Esophagus mucosa (tissue), 1 donor: ENCODE data around the gene LTBP1. TPM values are rescaled to one million over a fixed set of nuclear protein-coding genes. Genes with fewer than 3 reads are reported as not detected.
"Not testable (repeated sequence)": the region's sequence is repeated elsewhere in the genome, so short reads cannot be mapped to it uniquely, and the experiment has no call there.

Experiments used
- ATAC-seq: fragments of 200-7000 bp; cut with Tn5 transposase; one replicate; pipeline ENCODE4 v1.9.1; 2020
- total RNA-seq: library from RNA; stranded (reverse); gene quantifications from one replicate; pipeline ENCODE4 v1.2.4, GENCODE V29; 2023
- donor health status: DM: yes; HTN: yes; CAD: no.

The LTBP1 gene
- total RNA-seq, 1 donor from 2014 or later: 33.8 TPM

DNA sequence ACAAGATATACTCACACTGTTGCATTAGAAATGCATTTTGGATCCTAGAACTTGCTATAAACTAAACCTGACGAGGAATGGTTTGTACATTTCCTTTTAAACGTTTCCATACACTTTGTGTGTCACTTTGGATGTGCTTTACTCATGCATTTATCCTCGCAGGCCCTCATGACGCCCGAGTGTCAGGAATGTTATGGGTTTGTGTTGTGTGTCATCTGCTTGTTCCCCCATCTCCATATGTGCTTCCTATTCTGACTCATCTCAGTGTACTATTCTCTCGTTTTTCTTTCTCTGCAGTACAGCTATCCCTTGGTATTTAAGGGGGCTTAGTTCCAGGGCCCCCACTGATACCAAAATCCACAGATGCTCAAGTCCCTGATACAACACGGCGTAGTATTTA, 408.2 kb downstream of the LTBP1 start:
- ATAC-seq: no peak

DNA sequence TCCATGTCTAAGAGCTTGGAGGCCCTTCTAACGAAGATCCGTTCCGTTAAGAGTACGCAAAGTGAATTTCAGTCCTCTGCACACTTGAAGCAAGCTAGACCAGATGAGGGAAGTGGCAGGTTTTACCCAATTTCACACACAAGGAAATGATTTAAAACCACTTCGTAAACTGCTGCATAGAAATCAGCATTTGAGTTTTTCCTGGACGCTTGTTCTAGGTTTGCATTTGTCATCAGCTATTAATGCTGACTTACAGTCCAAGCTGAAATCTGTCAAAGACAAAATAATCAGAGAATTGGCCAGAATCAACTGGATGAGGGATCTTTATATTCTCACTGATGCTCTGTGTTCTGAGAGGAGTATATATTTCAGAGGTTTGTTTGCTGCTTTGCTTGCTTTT, 412.1 kb downstream of the LTBP1 start:
- no peak for ATAC-seq

DNA sequence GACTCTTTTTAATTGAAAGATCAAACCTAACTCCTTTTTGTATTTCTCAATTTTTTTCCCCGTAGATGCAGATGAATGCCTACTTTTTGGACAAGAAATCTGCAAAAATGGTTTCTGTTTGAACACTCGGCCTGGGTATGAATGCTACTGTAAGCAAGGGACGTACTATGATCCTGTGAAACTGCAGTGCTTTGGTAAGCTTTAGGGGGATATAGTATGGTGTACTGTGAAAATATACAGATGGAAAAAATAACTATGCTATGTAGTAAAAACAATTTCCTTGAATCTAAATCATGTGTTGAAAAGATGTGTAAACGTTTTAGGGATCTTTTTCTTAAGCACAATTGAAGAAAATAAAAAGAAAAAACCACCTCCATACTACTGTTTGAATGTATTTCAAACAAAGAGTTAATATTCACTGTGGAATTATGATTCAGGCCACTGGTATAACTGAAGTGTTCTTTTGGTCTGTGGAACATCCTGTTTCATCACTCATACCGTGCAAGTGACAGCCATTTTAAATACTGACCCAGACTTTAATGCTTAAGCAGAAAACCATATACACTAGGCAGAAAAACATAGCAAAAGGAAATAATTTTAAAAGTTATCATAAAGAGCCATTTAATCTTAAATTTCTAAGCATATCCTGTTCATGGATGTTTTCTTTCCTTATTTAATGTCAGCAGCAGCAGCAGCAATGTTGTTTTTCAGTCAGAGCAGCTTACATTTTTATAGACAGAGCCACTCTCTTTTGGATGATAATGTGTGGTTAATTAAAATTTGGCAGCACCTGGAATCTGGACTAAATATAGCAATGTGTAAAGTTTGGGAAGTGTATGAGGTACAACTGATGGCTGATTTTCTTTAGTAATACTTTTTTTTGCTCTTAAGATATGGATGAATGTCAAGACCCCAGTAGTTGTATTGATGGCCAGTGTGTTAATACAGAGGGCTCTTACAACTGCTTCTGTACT, 416.9 kb downstream of the LTBP1 start:
- ATAC-seq: no peak

GRCh38 chr2:33365264-33365970, 418.7 kb downstream of the LTBP1 start:
- ATAC-seq: no peak

GRCh38 chr2:33366473-33366872, 419.7 kb downstream of the LTBP1 start:
- ATAC-seq: peak; percentile 32

GRCh38 chr2:33368524-33368923, 421.8 kb downstream of the LTBP1 start:
- ATAC-seq: not testable (repeated sequence)

DNA sequence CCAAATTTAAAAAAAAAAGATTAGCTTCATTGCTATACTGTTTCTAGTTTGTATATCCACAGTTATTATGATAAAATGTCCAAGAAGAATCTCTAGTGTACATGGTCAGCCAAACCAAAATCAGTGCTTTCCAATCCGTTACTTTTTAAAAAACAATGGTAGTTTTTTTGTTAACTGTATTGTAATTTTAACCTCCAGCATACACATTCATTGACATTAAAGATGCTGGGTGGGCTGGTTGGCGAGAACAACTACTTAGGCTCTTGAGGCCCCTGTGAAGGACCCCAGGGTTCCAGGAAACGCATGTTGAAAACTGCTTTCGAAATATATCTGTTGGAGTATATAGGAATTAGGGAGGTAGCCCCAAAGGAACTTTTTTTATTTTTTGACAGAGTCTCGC, 422.4 kb downstream of the LTBP1 start:
- no peak for ATAC-seq

GRCh38 chr2:33370636-33371265, 424.0 kb downstream of the LTBP1 start:
- no peak for ATAC-seq

DNA sequence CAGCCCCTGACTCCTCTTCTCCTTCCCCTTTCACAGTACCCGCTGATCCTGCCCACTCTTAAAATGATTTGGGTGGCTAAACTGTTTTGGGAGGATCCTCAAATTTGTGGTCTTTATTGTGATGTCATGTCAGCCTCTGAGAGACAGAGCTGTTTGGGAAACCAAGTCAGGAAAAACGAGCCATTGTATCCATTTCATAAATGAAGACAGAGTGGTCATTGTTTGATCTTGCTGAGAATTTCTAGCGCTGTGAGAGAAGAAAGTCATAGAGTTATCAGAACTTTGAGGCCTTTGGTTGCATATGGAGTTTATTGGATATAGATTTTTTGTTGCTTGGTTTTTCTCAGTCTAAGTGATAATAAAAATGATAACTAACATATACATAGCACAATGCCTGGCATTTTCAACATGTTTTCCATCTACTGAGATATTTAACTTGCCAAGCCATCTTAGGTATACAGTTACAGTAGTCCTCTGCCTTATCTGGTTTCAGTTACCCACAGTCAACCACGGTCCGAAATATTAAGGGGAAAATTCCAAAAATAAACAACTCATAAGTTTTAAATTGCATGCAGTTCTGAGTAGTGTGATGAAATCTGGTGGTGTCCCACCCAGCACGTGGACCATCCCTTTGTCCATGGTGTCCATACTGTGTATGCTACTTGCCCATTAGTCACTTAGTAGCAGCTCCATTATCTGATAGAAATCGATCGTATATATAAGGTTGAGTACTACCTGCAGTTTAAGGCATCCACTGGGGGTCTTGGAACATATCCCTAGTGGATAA, 424.7 kb downstream of the LTBP1 start:
- ATAC-seq: no peak

DNA sequence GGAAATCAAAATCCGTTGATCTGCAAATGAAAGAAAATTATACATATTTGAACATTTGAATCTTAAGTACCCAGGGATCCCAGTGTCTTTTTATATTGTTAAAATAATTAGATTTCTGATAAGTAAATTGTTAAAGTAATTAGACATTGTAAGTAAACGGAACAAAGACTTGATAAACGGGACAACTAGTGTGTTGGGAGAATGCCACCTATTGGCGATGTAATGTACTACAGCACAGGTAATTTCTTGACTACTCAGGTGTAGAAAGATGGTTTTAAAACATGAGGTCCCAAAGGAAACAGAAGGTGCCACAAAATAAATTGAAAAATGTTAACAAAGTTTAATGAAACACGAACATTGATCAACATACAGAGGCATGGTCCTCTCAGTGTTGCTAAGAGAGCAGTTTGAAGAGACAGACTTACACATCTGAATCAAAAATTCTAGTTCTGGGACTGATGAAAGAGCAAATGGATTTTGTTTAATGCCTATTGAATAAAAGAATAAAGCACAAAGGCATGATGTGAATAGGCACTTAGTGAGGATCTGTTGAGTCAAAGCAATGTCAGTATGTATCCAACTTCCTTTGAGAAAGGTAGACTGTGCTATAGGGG, 426.3 kb downstream of the LTBP1 start:
- no peak for ATAC-seq

DNA sequence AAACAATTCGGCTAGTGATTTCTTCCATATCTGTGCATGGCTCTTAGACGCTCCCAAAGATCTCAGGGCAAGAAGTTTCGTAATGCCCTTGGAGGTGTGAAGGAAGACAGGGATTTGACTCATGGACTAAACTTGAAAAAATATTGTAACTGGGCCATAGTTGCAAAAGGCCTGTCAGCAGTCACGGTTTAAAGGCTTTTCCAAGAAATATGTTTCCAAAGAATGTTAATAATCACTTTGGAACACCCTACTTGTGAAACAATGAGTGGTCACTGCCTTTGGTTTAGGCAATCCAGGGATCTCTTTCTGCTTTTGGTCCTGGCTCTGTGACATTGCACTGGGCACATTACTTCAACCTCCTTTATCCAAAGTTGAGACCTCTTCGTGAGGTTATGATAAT, 427.2 kb downstream of the LTBP1 start:
- no peak for ATAC-seq

DNA sequence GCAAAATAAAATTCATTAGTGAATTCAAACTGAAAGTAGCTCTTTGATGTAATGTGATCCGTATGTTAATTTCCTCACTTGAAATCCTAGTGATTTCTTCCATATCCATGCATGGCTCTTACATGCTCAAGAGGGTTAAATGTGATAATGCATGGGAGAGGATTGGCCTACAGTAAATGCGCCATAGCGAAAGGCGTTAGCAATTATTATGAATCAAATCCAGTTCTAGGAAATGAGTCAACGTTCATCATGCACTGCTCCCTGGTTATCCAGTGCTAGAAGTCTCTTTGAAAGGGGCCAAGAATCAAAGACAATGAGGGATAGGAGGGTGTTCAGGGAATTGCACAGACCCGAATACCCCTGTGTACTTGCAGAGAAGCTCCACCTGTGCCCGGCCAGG, 428.3 kb downstream of the LTBP1 start:
- ATAC-seq: peak; percentile 79

DNA sequence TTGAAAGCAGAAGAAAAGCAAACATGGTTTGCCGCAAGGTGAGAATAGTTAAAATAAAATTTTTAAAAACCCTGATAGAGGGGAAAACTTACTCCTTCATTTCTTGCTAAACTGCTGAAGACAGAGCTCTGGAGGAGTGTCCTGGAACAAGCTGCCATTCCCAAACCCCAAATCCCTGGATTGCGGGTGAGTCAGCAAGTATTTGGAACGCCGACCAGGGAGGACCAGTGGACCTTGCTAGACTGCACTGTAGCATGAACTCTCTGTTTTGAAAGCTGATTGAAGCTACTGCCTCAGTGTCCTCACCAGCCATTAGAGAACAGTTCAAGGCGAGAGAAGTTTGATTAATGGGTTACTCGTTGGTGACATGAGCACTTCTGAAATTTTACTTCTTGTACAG, 430.3 kb downstream of the LTBP1 start:
- ATAC-seq: no peak

DNA sequence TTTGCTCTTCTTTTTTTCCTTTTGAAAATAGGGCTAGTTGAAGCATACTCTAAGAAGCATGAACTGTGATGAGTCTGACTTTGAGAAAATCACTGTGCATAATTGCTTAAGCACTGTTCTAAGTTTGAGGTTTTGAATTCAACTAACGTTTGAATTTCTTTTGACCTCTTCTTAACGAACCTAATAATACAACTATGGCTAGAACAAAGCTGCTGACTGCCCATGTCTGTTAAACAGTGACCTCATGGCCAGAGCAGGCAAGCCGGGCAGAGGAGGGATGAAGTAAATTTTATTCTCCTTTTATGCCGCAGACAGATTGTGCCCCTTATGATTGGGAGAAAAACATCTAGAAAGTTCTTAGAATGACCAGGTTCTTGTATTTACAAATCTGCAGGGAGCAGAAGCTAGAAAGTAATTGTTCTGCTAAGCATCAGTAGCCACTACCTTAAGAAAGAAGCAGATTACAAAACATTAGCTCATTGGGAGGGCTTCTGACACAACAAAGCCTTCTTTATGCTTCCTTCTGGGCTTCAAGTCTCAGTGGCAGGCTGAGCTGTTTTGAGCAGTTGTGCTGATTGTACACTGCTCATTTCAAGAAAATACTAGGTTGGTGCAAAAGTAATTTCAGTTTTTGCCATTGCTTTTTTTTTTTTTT, 431.9 kb downstream of the LTBP1 start:
- no peak for ATAC-seq

- ATAC-seq: no peak
Observed at GRCh38 chr2:33380001-33380609, 433.4 kb downstream of the LTBP1 start.

- no peak for ATAC-seq
Observed at GRCh38 chr2:33380719-33381118, 434.0 kb downstream of the LTBP1 start.

- no peak for ATAC-seq
Observed at GRCh38 chr2:33381301-33381858, 434.6 kb downstream of the LTBP1 start.

GRCh38 chr2:33383855-33384598, 437.3 kb downstream of the LTBP1 start:
- ATAC-seq: no peak

- no peak for ATAC-seq
Observed at GRCh38 chr2:33384599-33384961, 437.8 kb downstream of the LTBP1 start.

DNA sequence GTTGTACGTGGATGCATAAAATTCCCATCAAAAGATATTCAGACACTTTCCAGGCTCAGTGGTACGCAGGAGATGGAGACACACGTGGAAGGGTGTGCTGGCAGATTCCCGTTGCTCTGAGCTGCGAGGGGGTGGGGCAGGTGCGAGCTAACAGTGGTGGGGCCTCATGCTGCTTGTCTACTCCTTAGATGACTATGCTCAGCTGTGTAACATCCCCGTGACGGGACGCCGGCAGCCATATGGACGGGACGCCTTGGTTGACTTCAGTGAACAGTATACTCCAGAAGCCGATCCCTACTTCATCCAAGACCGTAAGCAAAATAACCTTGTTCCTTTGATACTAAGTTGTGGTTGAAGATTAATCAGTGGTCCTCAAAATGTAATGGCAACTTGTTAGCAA, 442.2 kb downstream of the LTBP1 start:
- ATAC-seq: no peak
